Measurements from ENCODE around the gene ARHGAP28.

The ARHGAP28 gene

GRCh38 chr18:6882401-6882800, 152.9 kb downstream of the ARHGAP28 start:
- Histone ChIP-seq H3K4me1 (ENCODE audit: control insufficient read depth, insufficient read depth, low read length) (peaks cover 29% of the 10 kb centered on the region), H3K27me3 (ENCODE audit: control insufficient read depth, insufficient read depth, low read length) (no peaks in the 10 kb centered on the region), H3K9me3 (ENCODE audit: control insufficient read depth, insufficient read depth, low read depth, low read length) (no peaks in the 10 kb centered on the region), H3K9ac (ENCODE audit: low read length) (no peak overlapping the region), H3K4me3 (ENCODE audit: low read depth, low read length) (no peak overlapping the region), H3K27ac (ENCODE audit: low read depth, low read length) (no peak overlapping the region), H3K36me3 (ENCODE audit: control insufficient read depth, insufficient read depth, low read length) (no peaks in the 10 kb centered on the region)

GRCh38 chr18:6885006-6885481, 155.5 kb downstream of the ARHGAP28 start:
- Histone ChIP-seq H3K9ac (ENCODE audit: low read length) (no peak overlapping the region), H3K27ac (ENCODE audit: low read depth, low read length) (no peak overlapping the region), H3K4me3 (ENCODE audit: low read depth, low read length) (no peak overlapping the region)

GRCh38 chr18:6885992-6886796, 156.7 kb downstream of the ARHGAP28 start:
- Histone ChIP-seq H3K27me3 (ENCODE audit: control insufficient read depth, insufficient read depth, low read length) (no peaks in the 10 kb centered on the region), H3K9ac (ENCODE audit: low read length) (no peak overlapping the region), H3K4me3 (ENCODE audit: low read depth, low read length) (no peak overlapping the region), H3K36me3 (ENCODE audit: control insufficient read depth, insufficient read depth, low read length) (no peaks in the 10 kb centered on the region), H3K9me3 (ENCODE audit: control insufficient read depth, insufficient read depth, low read depth, low read length) (no peaks in the 10 kb centered on the region), H3K27ac (ENCODE audit: low read depth, low read length) (no peak overlapping the region), H3K4me1 (ENCODE audit: control insufficient read depth, insufficient read depth, low read length) (peaks cover 2% of the 10 kb centered on the region)

More at GRCh38 chr18:6885006-6885481, 155.5 kb downstream of the ARHGAP28 start:
- no peaks in the 10 kb centered on the region for H3K27me3 ChIP-seq (ENCODE audit: control insufficient read depth, insufficient read depth, low read length)
- peaks cover 13% of the 10 kb centered on the region for H3K4me1 ChIP-seq (ENCODE audit: control insufficient read depth, insufficient read depth, low read length)
- H3K36me3 ChIP-seq (ENCODE audit: control insufficient read depth, insufficient read depth, low read length), result no peaks in the 10 kb centered on the region
- H3K9me3 ChIP-seq (ENCODE audit: control insufficient read depth, insufficient read depth, low read depth, low read length), result no peaks in the 10 kb centered on the region

- Histone ChIP-seq H3K9me3 (ENCODE audit: control insufficient read depth, insufficient read depth, low read depth, low read length) (no peaks in the 10 kb centered on the region), H3K27me3 (ENCODE audit: control insufficient read depth, insufficient read depth, low read length) (no peaks in the 10 kb centered on the region), H3K27ac (ENCODE audit: low read depth, low read length) (no peak overlapping the region), H3K4me1 (ENCODE audit: control insufficient read depth, insufficient read depth, low read length) (no peaks in the 10 kb centered on the region), H3K36me3 (ENCODE audit: control insufficient read depth, insufficient read depth, low read length) (no peaks in the 10 kb centered on the region), H3K9ac (ENCODE audit: low read length) (no peak overlapping the region), H3K4me3 (ENCODE audit: low read depth, low read length) (no peak overlapping the region)
Observed at GRCh38 chr18:6886797-6887330, 157.3 kb downstream of the ARHGAP28 start.

GRCh38 chr18:6891788-6892187, 162.3 kb downstream of the ARHGAP28 start:
- Histone ChIP-seq H3K9me3 (ENCODE audit: control insufficient read depth, insufficient read depth, low read depth, low read length) (no peaks in the 10 kb centered on the region), H3K9ac (ENCODE audit: low read length) (no peak overlapping the region), H3K27ac (ENCODE audit: low read depth, low read length) (no peak overlapping the region), H3K36me3 (ENCODE audit: control insufficient read depth, insufficient read depth, low read length) (no peaks in the 10 kb centered on the region), H3K4me1 (ENCODE audit: control insufficient read depth, insufficient read depth, low read length) (no peaks in the 10 kb centered on the region), H3K27me3 (ENCODE audit: control insufficient read depth, insufficient read depth, low read length) (no peaks in the 10 kb centered on the region), H3K4me3 (ENCODE audit: low read depth, low read length) (no peak overlapping the region)

- peaks cover 5% of the 10 kb centered on the region; the same call in 1 of the 2 replicates for H3K9me3 ChIP-seq (ENCODE audit: control insufficient read depth, insufficient read depth, low read depth, low read length)
- no peaks in the 10 kb centered on the region for H3K27me3 ChIP-seq (ENCODE audit: control insufficient read depth, insufficient read depth, low read length)
- no peaks in the 10 kb centered on the region for H3K4me1 ChIP-seq (ENCODE audit: control insufficient read depth, insufficient read depth, low read length)
- no peak overlapping the region for H3K9ac ChIP-seq (ENCODE audit: low read length)
- H3K36me3 ChIP-seq (ENCODE audit: control insufficient read depth, insufficient read depth, low read length), result no peaks in the 10 kb centered on the region
- H3K4me3 ChIP-seq (ENCODE audit: low read depth, low read length), result no peak overlapping the region
- no peak overlapping the region for H3K27ac ChIP-seq (ENCODE audit: low read depth, low read length)
Observed at GRCh38 chr18:6901286-6901926, 171.9 kb downstream of the ARHGAP28 start.

- Histone ChIP-seq H3K9ac (ENCODE audit: low read length) (no peak overlapping the region), H3K36me3 (ENCODE audit: control insufficient read depth, insufficient read depth, low read length) (no peaks in the 10 kb centered on the region), H3K4me3 (ENCODE audit: low read depth, low read length) (no peak overlapping the region), H3K9me3 (ENCODE audit: control insufficient read depth, insufficient read depth, low read depth, low read length) (no peaks in the 10 kb centered on the region), H3K27ac (ENCODE audit: low read depth, low read length) (no peak overlapping the region), H3K27me3 (ENCODE audit: control insufficient read depth, insufficient read depth, low read length) (no peaks in the 10 kb centered on the region), H3K4me1 (ENCODE audit: control insufficient read depth, insufficient read depth, low read length) (no peaks in the 10 kb centered on the region)
Observed at GRCh38 chr18:6917072-6917471, 187.6 kb downstream of the ARHGAP28 start.

GRCh38 chr18:6920099-6920955, 190.8 kb downstream of the ARHGAP28 start:
- H3K4me3 ChIP-seq (ENCODE audit: low read depth, low read length), result no peak overlapping the region
- no peaks in the 10 kb centered on the region for H3K36me3 ChIP-seq (ENCODE audit: control insufficient read depth, insufficient read depth, low read length)
- H3K9me3 ChIP-seq (ENCODE audit: control insufficient read depth, insufficient read depth, low read depth, low read length), result no peaks in the 10 kb centered on the region; the same call in 1 of the 2 replicates
- no peaks in the 10 kb centered on the region for H3K27me3 ChIP-seq (ENCODE audit: control insufficient read depth, insufficient read depth, low read length)
- no peaks in the 10 kb centered on the region for H3K4me1 ChIP-seq (ENCODE audit: control insufficient read depth, insufficient read depth, low read length)
- H3K9ac ChIP-seq (ENCODE audit: low read length), result no peak overlapping the region
- H3K27ac ChIP-seq (ENCODE audit: low read depth, low read length), result no peak overlapping the region

- Histone ChIP-seq H3K4me3 (ENCODE audit: low read depth, low read length) (no peak overlapping the region), H3K36me3 (ENCODE audit: control insufficient read depth, insufficient read depth, low read length) (no peaks in the 10 kb centered on the region), H3K4me1 (ENCODE audit: control insufficient read depth, insufficient read depth, low read length) (no peaks in the 10 kb centered on the region), H3K27me3 (ENCODE audit: control insufficient read depth, insufficient read depth, low read length) (no peaks in the 10 kb centered on the region), H3K9me3 (ENCODE audit: control insufficient read depth, insufficient read depth, low read depth, low read length) (no peaks in the 10 kb centered on the region; the same call in 1 of the 2 replicates), H3K27ac (ENCODE audit: low read depth, low read length) (no peak overlapping the region), H3K9ac (ENCODE audit: low read length) (no peak overlapping the region)
Observed at GRCh38 chr18:6921571-6921970, 192.1 kb downstream of the ARHGAP28 start.

- no peaks in the 10 kb centered on the region for H3K27me3 ChIP-seq (ENCODE audit: control insufficient read depth, insufficient read depth, low read length)
- H3K9ac ChIP-seq (ENCODE audit: low read length), result no peak overlapping the region
- no peaks in the 10 kb centered on the region for H3K4me1 ChIP-seq (ENCODE audit: control insufficient read depth, insufficient read depth, low read length)
- H3K4me3 ChIP-seq (ENCODE audit: low read depth, low read length), result no peak overlapping the region
- H3K36me3 ChIP-seq (ENCODE audit: control insufficient read depth, insufficient read depth, low read length), result no peaks in the 10 kb centered on the region
- H3K9me3 ChIP-seq (ENCODE audit: control insufficient read depth, insufficient read depth, low read depth, low read length), result no peaks in the 10 kb centered on the region; the same call in 1 of the 2 replicates
- no peak overlapping the region for H3K27ac ChIP-seq (ENCODE audit: low read depth, low read length)
Observed at GRCh38 chr18:6923220-6923619, 193.7 kb downstream of the ARHGAP28 start.

Data from HUES6 (cell line).